ENCODE results near the gene SH3D21. TPM values are rescaled to one million over a fixed set of nuclear protein-coding genes. Genes with fewer than 3 reads are reported as not detected.

SH3D21 gene
- total and polyA plus RNA-seq, 12 donors: 0.69 to 18.4 (median 1.8) TPM

- H3K27ac ChIP-seq: peak overlapping the region in 2 of 5 donors; percentile 54 to 65
- DNase-seq: no peak
- intact Hi-C loops (cut with DNase I): no loop called here
- peaks cover 0 to 49% of the 10 kb centered on the region in 2 donors for H3K36me3 ChIP-seq (replicated peaks in 1 of 2)
- TF ChIP-seq CTCF (IDR thresholded peaks at IDR 0.05) (no peak), POLR2A (IDR thresholded peaks at IDR 0.05) (no peak)
- peaks cover 0 to 28% of the 10 kb centered on the region in 2 donors for H3K4me1 ChIP-seq (replicated peaks in 1 of 2)
- H3K27me3 ChIP-seq: no peaks in the 10 kb centered on the region
- H3K9me3 ChIP-seq (replicated peaks in 1 of 3): no peaks in the 10 kb centered on the region
- no peak overlapping the region for H3K4me3 ChIP-seq
- 52 to 61% (median 58%) methylated on average over 6 to 7 of the region's 7 CpGs for WGBS, 4 donors
Observed at GRCh38 chr1:36349241-36349671, 43.1 kb downstream of the SH3D21 start.

GRCh38 chr1:36349839-36350238 lies 43.7 kb downstream of the SH3D21 start:
- no peak overlapping the region for H3K4me3 ChIP-seq
- WGBS, 4 donors: 72 to 94% (median 80%) methylated on average over 6 to 16 of the region's 16 CpGs

GRCh38 chr1:36350659-36351226 lies 44.6 kb downstream of the SH3D21 start:
- Histone ChIP-seq H3K27ac (peak overlapping the region in 2 of 5 donors; percentile 54 to 67), H3K4me1 (replicated peaks in 1 of 2) (peaks cover 0 to 28% of the 10 kb centered on the region in 2 donors), H3K27me3 (no peaks in the 10 kb centered on the region), H3K4me3 (no peak overlapping the region), H3K9me3 (replicated peaks in 1 of 3) (no peaks in the 10 kb centered on the region), H3K36me3 (replicated peaks in 1 of 2) (peaks cover 0 to 52% of the 10 kb centered on the region in 2 donors)
- TF ChIP-seq POLR2A (IDR thresholded peaks at IDR 0.05) (no peak), CTCF (IDR thresholded peaks at IDR 0.05) (no peak)
- intact Hi-C loops (cut with DNase I): no loop called here
- 54 to 79% (median 64%) methylated on average over 5 to 13 of the region's 13 CpGs for WGBS, 4 donors
- DNase-seq: no peak

More at GRCh38 chr1:36349839-36350238, 43.7 kb downstream of the SH3D21 start:
- peaks cover 0 to 28% of the 10 kb centered on the region in 2 donors for H3K4me1 ChIP-seq (replicated peaks in 1 of 2)
- no peaks in the 10 kb centered on the region for H3K27me3 ChIP-seq
- intact Hi-C loops (cut with DNase I): no loop called here
- peak overlapping the region in 2 of 5 donors; percentile 54 to 65 for H3K27ac ChIP-seq
- DNase-seq: no peak
- H3K9me3 ChIP-seq (replicated peaks in 1 of 3): no peaks in the 10 kb centered on the region
- no peak for TF ChIP-seq CTCF (IDR thresholded peaks at IDR 0.05)
- no peak for TF ChIP-seq POLR2A (IDR thresholded peaks at IDR 0.05)
- peaks cover 0 to 54% of the 10 kb centered on the region in 2 donors for H3K36me3 ChIP-seq (replicated peaks in 1 of 2)

- intact Hi-C loops (cut with DNase I): no loop called here
- H3K4me3 ChIP-seq: no peak overlapping the region
- no peaks in the 10 kb centered on the region for H3K9me3 ChIP-seq (replicated peaks in 1 of 3)
Observed at GRCh38 chr1:36351227-36351977, 45.2 kb downstream of the SH3D21 start.

More at GRCh38 chr1:36351227-36351977, 45.2 kb downstream of the SH3D21 start:
- TF ChIP-seq POLR2A (IDR thresholded peaks at IDR 0.05) (no peak), CTCF (IDR thresholded peaks at IDR 0.05) (no peak)
- Histone ChIP-seq H3K27me3 (no peaks in the 10 kb centered on the region), H3K4me1 (replicated peaks in 1 of 2) (peaks cover 0 to 28% of the 10 kb centered on the region in 2 donors), H3K27ac (peak overlapping the region in 2 of 5 donors; percentile 54 to 67), H3K36me3 (replicated peaks in 1 of 2) (peaks cover 0 to 49% of the 10 kb centered on the region in 2 donors)
- 73 to 81% (median 77%) methylated on average over 13 to 14 of the region's 14 CpGs for WGBS, 4 donors
- no peak for DNase-seq
